ENCODE data around the gene NEDD8.
"Not testable (repeated sequence)": the region's sequence is repeated elsewhere in the genome, so short reads cannot be mapped to it uniquely, and the experiment has no call there.

Gene NEDD8

DNA sequence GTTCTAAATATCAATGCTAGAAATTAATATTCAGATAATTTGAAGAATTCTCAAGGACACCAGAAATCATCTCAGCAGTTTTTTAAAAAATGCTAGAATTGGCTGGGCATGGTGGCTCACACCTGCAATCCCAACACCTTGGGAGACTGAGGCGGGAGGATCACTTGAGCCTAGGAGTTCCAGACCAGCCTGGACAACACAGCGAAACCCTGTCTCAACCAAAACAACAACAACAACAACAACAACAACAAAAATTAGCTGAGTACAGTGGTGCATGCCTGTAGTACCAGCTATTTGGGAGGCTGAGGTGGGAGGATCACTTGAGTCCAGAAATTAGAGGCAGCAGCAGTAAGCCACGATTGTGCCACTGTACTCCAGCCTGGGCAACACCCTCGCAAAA, 13.1 kb downstream of the NEDD8 start:
- DNase-seq (ENCODE audit: low read depth) = no peak
- TF ChIP-seq, protein P1, sequence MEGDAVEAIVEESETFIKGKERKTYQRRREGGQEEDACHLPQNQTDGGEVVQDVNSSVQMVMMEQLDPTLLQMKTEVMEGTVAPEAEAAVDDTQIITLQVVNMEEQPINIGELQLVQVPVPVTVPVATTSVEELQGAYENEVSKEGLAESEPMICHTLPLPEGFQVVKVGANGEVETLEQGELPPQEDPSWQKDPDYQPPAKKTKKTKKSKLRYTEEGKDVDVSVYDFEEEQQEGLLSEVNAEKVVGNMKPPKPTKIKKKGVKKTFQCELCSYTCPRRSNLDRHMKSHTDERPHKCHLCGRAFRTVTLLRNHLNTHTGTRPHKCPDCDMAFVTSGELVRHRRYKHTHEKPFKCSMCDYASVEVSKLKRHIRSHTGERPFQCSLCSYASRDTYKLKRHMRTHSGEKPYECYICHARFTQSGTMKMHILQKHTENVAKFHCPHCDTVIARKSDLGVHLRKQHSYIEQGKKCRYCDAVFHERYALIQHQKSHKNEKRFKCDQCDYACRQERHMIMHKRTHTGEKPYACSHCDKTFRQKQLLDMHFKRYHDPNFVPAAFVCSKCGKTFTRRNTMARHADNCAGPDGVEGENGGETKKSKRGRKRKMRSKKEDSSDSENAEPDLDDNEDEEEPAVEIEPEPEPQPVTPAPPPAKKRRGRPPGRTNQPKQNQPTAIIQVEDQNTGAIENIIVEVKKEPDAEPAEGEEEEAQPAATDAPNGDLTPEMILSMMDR (IDR thresholded peaks at IDR 0.05; ENCODE audit: low read depth, low read length) = no peak
- TF ChIP-seq, protein P2, sequence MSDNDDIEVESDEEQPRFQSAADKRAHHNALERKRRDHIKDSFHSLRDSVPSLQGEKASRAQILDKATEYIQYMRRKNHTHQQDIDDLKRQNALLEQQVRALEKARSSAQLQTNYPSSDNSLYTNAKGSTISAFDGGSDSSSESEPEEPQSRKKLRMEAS (IDR thresholded peaks at IDR 0.05; ENCODE audit: low read depth, low read length) = no peak
- no peak overlapping the region for H3K4me3 ChIP-seq (ENCODE audit: low read depth, low read length)

- not testable (repeated sequence) for H3K4me3 ChIP-seq (ENCODE audit: low read depth, low read length); DNase-seq (ENCODE audit: low read depth)
These were observed 15.3 kb downstream of the NEDD8 start for GRCh38 chr14:24216876-24217275.

GRCh38 chr14:24216345-24216699, 15.8 kb downstream of the NEDD8 start:
- no peak for DNase-seq (ENCODE audit: low read depth)
- peak overlapping the region; percentile 79 for H3K4me3 ChIP-seq (ENCODE audit: low read depth, low read length)
- TF ChIP-seq, protein P1 (IDR thresholded peaks at IDR 0.05; ENCODE audit: low read depth, low read length) = no peak
- no peak for TF ChIP-seq POLR2A (IDR thresholded peaks at IDR 0.05; ENCODE audit: extremely low read depth, insufficient read length)
- no peak for TF ChIP-seq MYC (IDR thresholded peaks at IDR 0.05; ENCODE audit: low read depth, low read length)
- TF ChIP-seq, protein P2 (IDR thresholded peaks at IDR 0.05; ENCODE audit: low read depth, low read length) = no peak

DNA sequence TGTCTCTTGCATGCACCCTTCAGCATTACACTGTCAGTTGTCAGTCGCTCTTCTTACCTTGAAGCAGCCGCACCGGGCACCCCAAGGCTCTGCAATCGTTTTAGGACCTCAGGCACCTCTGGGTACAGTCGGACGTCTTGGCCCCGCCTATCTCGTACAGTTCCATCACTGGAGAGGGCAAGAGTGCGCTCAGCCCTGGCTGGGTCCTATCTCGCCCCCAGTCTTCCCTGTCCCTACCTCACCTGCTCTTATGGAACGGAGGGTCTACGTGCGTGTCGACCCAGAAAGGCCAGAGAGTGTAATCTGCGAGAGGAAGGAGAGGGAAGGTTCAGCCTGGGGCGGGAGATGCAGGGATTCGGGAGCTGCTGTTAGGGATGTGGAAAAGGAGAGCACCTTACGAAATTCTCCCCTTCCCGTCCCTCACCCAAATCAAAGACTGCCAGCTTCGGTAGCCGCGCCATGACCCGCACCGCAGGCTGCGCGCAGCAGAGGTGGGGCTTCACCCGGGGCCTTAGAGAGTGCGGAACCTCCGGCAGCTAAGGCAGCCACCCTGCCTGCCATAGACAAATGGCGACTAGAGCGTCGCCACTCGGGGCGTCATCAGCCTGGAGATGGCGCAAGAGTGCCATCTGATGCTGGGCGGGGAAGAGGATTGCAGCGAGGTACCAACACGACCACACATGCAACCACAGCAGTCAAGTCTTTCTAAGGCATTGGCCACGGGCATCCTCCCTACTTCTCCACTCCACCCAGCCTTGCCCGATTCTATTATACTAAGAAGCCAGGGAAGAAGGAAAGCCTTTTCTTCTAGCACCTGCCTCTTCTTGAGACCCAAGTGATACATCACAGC, 16.4 kb downstream of the NEDD8 start, which contains the start of gene MDP1:
MDP1 (minus strand) TSS at position 572 of the 850 bp plus-strand sequence; CDS start at position 461, 111 bp downstream.
- DNase-seq (ENCODE audit: low read depth) = peak; percentile 96
- TF ChIP-seq, protein P2 (IDR thresholded peaks at IDR 0.05; ENCODE audit: low read depth, low read length) = peak; percentile 91
- TF ChIP-seq POLR2A (IDR thresholded peaks at IDR 0.05; ENCODE audit: extremely low read depth, insufficient read length) = peak; percentile 70
- TF ChIP-seq MYC (IDR thresholded peaks at IDR 0.05; ENCODE audit: low read depth, low read length) = peak; percentile 94
- TF ChIP-seq, protein P1 (IDR thresholded peaks at IDR 0.05; ENCODE audit: low read depth, low read length) = peak; percentile 52
- peak within 1 kb of the TSS; percentile 79 for H3K4me3 ChIP-seq (ENCODE audit: low read depth, low read length)

GRCh38 chr14:24213866-24214662, 18.1 kb downstream of the NEDD8 start:
- peak overlapping the region; percentile 82 for H3K4me3 ChIP-seq (ENCODE audit: low read depth, low read length)
- TF ChIP-seq, protein P1 (IDR thresholded peaks at IDR 0.05; ENCODE audit: low read depth, low read length) = no peak
- TF ChIP-seq MYC (IDR thresholded peaks at IDR 0.05; ENCODE audit: low read depth, low read length) (no peak), POLR2A (IDR thresholded peaks at IDR 0.05; ENCODE audit: extremely low read depth, insufficient read length) (no peak)
- TF ChIP-seq, protein P2 (IDR thresholded peaks at IDR 0.05; ENCODE audit: low read depth, low read length) = no peak
- DNase-seq (ENCODE audit: low read depth) = no peak

Data from NB4 (cell line).